GM12878 (cell line): ENCODE data around the gene PPFIBP1.

ENCODE experiments used
- ATF2 ChIP-seq: IDR thresholded peaks from 2 replicates; pipeline ENCODE4 v1.6.1; 2012; ENCODE audit warnings: low read length, inconsistent platforms
- BHLHE40 ChIP-seq, 2 experiments: fragments of 450-650 bp in 1 of 2; IDR thresholded peaks; 2 replicates each; pipeline ENCODE4 v1.6.1; 2011 to 2017; ENCODE audit warnings: low read depth in 2 of 2, borderline replicate concordance in 1 of 2, improper control_type of control experiment in 1 of 2, low read length in 1 of 2, mild to moderate bottlenecking in 1 of 2
- CHD2 ChIP-seq: IDR thresholded peaks from 2 replicates; pipeline ENCODE4 v1.6.1; 2011; ENCODE audit warnings: low read depth, low read length, improper control_type of control experiment, borderline replicate concordance
- CTCF ChIP-seq, 3 experiments: IDR thresholded peaks in 2 of 3; conservative IDR thresholded peaks in 1 of 3; 2 replicates each; pipeline ENCODE4 v1.5.1; 2011; ENCODE audit warnings: low read depth in 3 of 3, low read length in 3 of 3, mild to moderate bottlenecking in 3 of 3, control low read depth in 2 of 3, moderate library complexity in 2 of 3, inconsistent platforms in 1 of 3, mixed read lengths in 1 of 3; ENCODE audit not compliant: control insufficient read depth in 2 of 3, insufficient read depth in 1 of 3; ENCODE audit errors: extremely low read depth in 1 of 3
- EZH2 ChIP-seq: IDR thresholded peaks from 2 replicates; pipeline ENCODE4 v1.6.1; 2012; ENCODE audit warnings: low read depth, mild to moderate bottlenecking, control low read depth, inconsistent platforms, low read length, borderline replicate concordance; ENCODE audit not compliant: control insufficient read depth
- MXI1 ChIP-seq: fragments of 150-350 bp; IDR thresholded peaks from 2 replicates; pipeline ENCODE4 v1.6.1; 2011; ENCODE audit warnings: low read depth, mild to moderate bottlenecking, inconsistent platforms, low read length, improper control_type of control experiment
- POLR2A ChIP-seq: IDR thresholded peaks from 2 replicates; pipeline ENCODE4 v1.6.1; 2011; ENCODE audit warnings: low read depth, mild to moderate bottlenecking, low read length
- POLR2AphosphoS5 ChIP-seq: IDR thresholded peaks from 2 replicates; pipeline ENCODE4 v1.6.1; 2011; ENCODE audit warnings: mild to moderate bottlenecking, low read length, inconsistent platforms
- RCOR1 ChIP-seq: conservative IDR thresholded peaks from 2 replicates; pipeline ENCODE4 v1.6.1; 2012; ENCODE audit warnings: low read depth, low read length, improper control_type of control experiment
- STAT1 ChIP-seq: fragments of 450-650 bp; conservative IDR thresholded peaks from 2 replicates; pipeline ENCODE4 v1.6.1; 2014; ENCODE audit warnings: antibody characterized with exemption, mild to moderate bottlenecking

- no peak for TF ChIP-seq EZH2
- TF ChIP-seq MXI1 = no peak
- TF ChIP-seq CTCF (IDR thresholded peaks at IDR 0.05 in 2 of 3, conservative IDR thresholded peaks at IDR 0.05 in 1 of 3; ENCODE audit: control insufficient read depth in 2 of 3, extremely low read depth in 1 of 3, insufficient read depth in 1 of 3, low read depth in 3 of 3, low read length in 3 of 3) = no peak
- TF ChIP-seq RCOR1 = no peak
- no peak for TF ChIP-seq STAT1
- no peak for TF ChIP-seq BHLHE40 (IDR thresholded peaks at IDR 0.05; ENCODE audit: borderline replicate concordance in 1 of 2, low read depth in 2 of 2, low read length in 1 of 2)
- TF ChIP-seq POLR2A = no peak
- TF ChIP-seq ATF2 = no peak
- no peak for TF ChIP-seq POLR2AphosphoS5
- no peak for TF ChIP-seq CHD2
Measured at GRCh38 chr12:27527512-27527911, 3.5 kb downstream of the PPFIBP1 start.
